WTC11 (cell line): Measurements from ENCODE around the gene PLEKHO2.
"Not testable (repeated sequence)": the region's sequence is repeated elsewhere in the genome, so short reads cannot be mapped to it uniquely, and the experiment has no call there.

Experiments
- FOXP1 ChIP-seq: sonication (generic); formaldehyde crosslinking; IDR thresholded peaks from 2 replicates; pipeline ENCODE4 v1.8.0; 2022; ENCODE audit warnings: missing genetic modification reagents, mild to moderate bottlenecking, moderate library complexity, borderline replicate concordance
- MXD4 ChIP-seq: fragments of 250-450 bp; sonication (Bioruptor Pico); IDR thresholded peaks from 2 replicates; pipeline ENCODE4 v1.8.0; 2021; ENCODE audit warnings: mild to moderate bottlenecking, moderate library complexity, borderline replicate concordance
- NR2C2 ChIP-seq: sonication (generic); formaldehyde crosslinking; IDR thresholded peaks from 2 replicates; pipeline ENCODE4 v1.8.0; 2022; ENCODE audit warnings: mild to moderate bottlenecking, missing genetic modification reagents
- ZNF317 ChIP-seq: sonication (generic); formaldehyde crosslinking; IDR thresholded peaks from 2 replicates; pipeline ENCODE4 v1.8.1; 2023; ENCODE audit warnings: low read depth, mild to moderate bottlenecking, moderate library complexity, missing genetic modification reagents, borderline replicate concordance
- TF ChIP-seq, protein P1 (sequence below): fragments of 200-600 bp; IDR thresholded peaks from 2 replicates; pipeline ENCODE4 v1.8.0; 2022; ENCODE audit warnings: antibody characterized with exemption
- TF ChIP-seq, protein P2 (sequence below): sonication (generic); formaldehyde crosslinking; IDR thresholded peaks from 2 replicates; pipeline ENCODE4 v1.8.1; 2022; ENCODE audit warnings: low read depth, missing genetic modification reagents, borderline replicate concordance

DNA sequence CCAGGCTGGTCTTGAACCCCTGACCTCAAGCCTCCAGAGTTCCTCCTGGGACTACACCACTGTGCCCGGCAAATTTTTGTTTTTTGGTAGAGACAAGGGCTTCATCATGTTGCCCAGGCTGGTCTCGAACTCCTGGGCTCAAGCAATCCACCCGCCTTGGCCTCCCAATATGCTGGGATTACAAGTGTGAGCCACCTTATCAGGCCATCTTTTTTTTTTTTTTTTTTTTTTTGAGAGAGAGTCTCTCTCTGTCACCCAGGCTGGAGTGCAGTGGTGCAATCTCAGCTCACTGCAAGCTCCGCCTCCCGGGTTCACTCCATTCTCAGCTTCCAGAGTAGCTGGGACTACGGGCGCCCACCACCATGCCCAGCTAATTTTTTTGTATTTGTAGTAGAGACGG lies 27.4 kb upstream of the PLEKHO2 start:
- TF ChIP-seq, protein P1, sequence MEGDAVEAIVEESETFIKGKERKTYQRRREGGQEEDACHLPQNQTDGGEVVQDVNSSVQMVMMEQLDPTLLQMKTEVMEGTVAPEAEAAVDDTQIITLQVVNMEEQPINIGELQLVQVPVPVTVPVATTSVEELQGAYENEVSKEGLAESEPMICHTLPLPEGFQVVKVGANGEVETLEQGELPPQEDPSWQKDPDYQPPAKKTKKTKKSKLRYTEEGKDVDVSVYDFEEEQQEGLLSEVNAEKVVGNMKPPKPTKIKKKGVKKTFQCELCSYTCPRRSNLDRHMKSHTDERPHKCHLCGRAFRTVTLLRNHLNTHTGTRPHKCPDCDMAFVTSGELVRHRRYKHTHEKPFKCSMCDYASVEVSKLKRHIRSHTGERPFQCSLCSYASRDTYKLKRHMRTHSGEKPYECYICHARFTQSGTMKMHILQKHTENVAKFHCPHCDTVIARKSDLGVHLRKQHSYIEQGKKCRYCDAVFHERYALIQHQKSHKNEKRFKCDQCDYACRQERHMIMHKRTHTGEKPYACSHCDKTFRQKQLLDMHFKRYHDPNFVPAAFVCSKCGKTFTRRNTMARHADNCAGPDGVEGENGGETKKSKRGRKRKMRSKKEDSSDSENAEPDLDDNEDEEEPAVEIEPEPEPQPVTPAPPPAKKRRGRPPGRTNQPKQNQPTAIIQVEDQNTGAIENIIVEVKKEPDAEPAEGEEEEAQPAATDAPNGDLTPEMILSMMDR: not testable (repeated sequence)
- TF ChIP-seq NR2C2, MXD4, ZNF317, FOXP1 (CRISPR knock-in tag): not testable (repeated sequence)
- TF ChIP-seq, protein P2, sequence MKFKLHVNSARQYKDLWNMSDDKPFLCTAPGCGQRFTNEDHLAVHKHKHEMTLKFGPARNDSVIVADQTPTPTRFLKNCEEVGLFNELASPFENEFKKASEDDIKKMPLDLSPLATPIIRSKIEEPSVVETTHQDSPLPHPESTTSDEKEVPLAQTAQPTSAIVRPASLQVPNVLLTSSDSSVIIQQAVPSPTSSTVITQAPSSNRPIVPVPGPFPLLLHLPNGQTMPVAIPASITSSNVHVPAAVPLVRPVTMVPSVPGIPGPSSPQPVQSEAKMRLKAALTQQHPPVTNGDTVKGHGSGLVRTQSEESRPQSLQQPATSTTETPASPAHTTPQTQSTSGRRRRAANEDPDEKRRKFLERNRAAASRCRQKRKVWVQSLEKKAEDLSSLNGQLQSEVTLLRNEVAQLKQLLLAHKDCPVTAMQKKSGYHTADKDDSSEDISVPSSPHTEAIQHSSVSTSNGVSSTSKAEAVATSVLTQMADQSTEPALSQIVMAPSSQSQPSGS (CRISPR knock-in tag): not testable (repeated sequence)
